ENCODE results near the gene PHC2. TPM values are rescaled to one million over a fixed set of nuclear protein-coding genes. Genes with fewer than 3 reads are reported as not detected.
A peak's percentile ranks its signal among the peaks of the same experiment; 100 is the strongest.

PHC2 gene
- total RNA-seq (2021; ENCODE audit: unreplicated experiment) (176 TPM), Bru-seq, nascent RNA (percentile 96 among the genes with signal in this experiment), BruChase-seq, experiment 1, labeled RNA remaining after a 6-hour chase (percentile 86 among the genes with signal in this experiment), BruChase-seq, experiment 2, labeled RNA remaining after a 2-hour chase (percentile 88 among the genes with signal in this experiment)
- 129 and 157 TPM in 2 replicates for polyA plus RNA-seq (2012)
- long read RNA-seq, transcript PHC2-203 (8 exons, 2,799 nt), result minor isoform, 5 of 259 reads
- long read RNA-seq, transcript PHC2-202 (7 exons, 2,550 nt), result major isoform, 97 of 259 reads
- long read RNA-seq, partial matches to known transcripts, result 38 of 259 reads
- long read RNA-seq, other reads (novel, unspliced or antisense), result 119 of 259 reads

DNA sequence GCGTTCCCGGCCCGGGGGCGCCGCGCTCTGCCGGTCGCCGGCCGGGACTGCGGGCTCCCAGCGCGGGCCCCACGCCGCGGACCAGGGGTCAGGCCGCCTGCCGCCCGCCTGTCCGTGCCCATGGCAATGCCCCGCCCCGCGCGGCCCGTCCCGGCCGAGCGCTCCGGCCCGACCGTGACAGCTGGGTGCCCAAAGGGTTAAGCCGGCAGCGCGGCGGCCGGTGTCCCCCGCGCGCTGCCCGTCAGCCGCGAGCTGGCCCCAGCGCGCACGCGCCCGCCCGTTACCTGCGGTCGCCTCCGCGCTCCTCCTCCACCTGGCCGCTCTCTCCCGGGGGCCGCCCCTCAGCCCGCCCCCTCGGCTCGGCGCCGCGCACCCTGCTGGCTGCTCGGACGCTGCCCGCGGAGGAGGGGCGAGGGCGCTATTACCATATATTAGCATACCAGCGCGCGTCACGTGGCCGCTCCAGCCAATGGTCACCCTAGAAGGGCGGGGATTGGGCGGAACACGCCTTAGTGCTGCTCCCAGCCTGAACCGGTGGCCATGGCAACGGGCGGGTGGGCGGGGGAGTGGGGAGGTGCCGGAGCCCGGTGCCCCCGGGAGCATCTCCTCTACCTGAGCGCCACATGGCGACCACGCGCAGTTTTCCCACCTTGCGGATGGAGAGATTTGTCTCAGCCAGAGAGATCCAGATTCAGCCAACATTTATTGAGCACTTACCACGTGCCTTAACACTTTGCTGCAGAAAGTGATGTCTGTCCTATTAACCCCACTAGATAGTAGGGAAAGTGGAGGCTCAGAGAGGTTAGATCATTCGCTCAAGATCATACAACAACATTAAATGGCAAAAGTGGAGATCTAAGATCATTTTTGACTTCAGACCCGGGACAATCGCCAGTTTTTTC is at the start of gene PHC2:
PHC2 (minus strand) TSS at position 404 of the 902 bp plus-strand sequence. CDS start 55,556 bp downstream, outside the sequence.
- ATAC-seq (peak; percentile 85), DNase-seq (ENCODE audit: low read depth, low spot score) (peak; percentile 95)
- Histone ChIP-seq H3K27me3 (ENCODE audit: insufficient read depth, low read length) (no peaks in the 10 kb centered on the region), H3K79me2 (ENCODE audit: insufficient read depth, low read length) (peaks cover 46% of the 10 kb centered on the region), H3K9ac (ENCODE audit: low read length) (peak within 1 kb of the TSS; percentile 74), H3K9me2 (ENCODE audit: insufficient read depth) (no peaks in the 10 kb centered on the region), H3K9me3 (ENCODE audit: control insufficient read depth in 1 of 2, insufficient read depth in 1 of 2, low read depth in 1 of 2, low read length in 2 of 2) (no peaks in the 10 kb centered on the region), H3K27ac (ENCODE audit: low read depth, low read length) (peak within 1 kb of the TSS; percentile 84), H3K4me1 (ENCODE audit: control insufficient read depth in 1 of 2, insufficient read depth in 2 of 2, low read length in 2 of 2) (peaks cover 68 to 86% of the 10 kb centered on the region in 2 experiments), H3K4me3 (replicated peaks in 1 of 2; ENCODE audit: low read depth in 1 of 2, low read length in 2 of 2) (peak within 1 kb of the TSS; percentile 76 to 92), H4K20me1 (ENCODE audit: insufficient read depth) (no peaks in the 10 kb centered on the region), H3K36me3 (ENCODE audit: control insufficient read depth in 1 of 2, insufficient read depth in 2 of 2, low read length in 2 of 2) (peaks cover 0 to 24% of the 10 kb centered on the region in 2 experiments; a peak in 3 of 4 replicates), H2AFZ (ENCODE audit: low read depth, low read length, poor library complexity, severe bottlenecking) (no peak within 1 kb of the TSS), H3K4me2 (ENCODE audit: low read length) (peak within 1 kb of the TSS; percentile 76)
- intact Hi-C loops (cut with micrococcal nuclease), result no loop called here
- CTCF ChIA-PET, result interaction anchor here (1.0 kb wide), 1 partner anchor 40 kb away, joined by 4 read pairs; no protein-coding TSS in a partner anchor
- POLR2A ChIA-PET, result interaction anchor here (2.8 to 3.0 kb wide), 2 partner anchors 9 kb away, joined by 7 to 10 read pairs; no protein-coding TSS in a partner anchor
- TF ChIP-seq ZFX (IDR thresholded peaks at IDR 0.05) (peak; percentile 74), YY1 (IDR thresholded peaks at IDR 0.05; ENCODE audit: extremely low read depth, insufficient replicate concordance, low read depth, low read length) (peak; percentile 34), SIN3A (IDR thresholded peaks at IDR 0.05; ENCODE audit: low read depth) (no peak), JUND (IDR thresholded peaks at IDR 0.05) (no peak), SP1 (IDR thresholded peaks at IDR 0.05; ENCODE audit: low read depth) (no peak), CBX3 (IDR thresholded peaks at IDR 0.05; ENCODE audit: low read depth) (no peak), POLR2AphosphoS5 (IDR thresholded peaks at IDR 0.05; ENCODE audit: low read depth, low read length) (peak; percentile 84), RAD21 (IDR thresholded peaks at IDR 0.05; ENCODE audit: low read depth) (no peak), TCF7L2 (IDR thresholded peaks at IDR 0.05; ENCODE audit: borderline replicate concordance, extremely low read depth, insufficient read depth, insufficient read length) (no peak)
- TF ChIP-seq, protein P1, sequence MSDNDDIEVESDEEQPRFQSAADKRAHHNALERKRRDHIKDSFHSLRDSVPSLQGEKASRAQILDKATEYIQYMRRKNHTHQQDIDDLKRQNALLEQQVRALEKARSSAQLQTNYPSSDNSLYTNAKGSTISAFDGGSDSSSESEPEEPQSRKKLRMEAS (IDR thresholded peaks at IDR 0.05), result no peak
- TF ChIP-seq, protein P2, sequence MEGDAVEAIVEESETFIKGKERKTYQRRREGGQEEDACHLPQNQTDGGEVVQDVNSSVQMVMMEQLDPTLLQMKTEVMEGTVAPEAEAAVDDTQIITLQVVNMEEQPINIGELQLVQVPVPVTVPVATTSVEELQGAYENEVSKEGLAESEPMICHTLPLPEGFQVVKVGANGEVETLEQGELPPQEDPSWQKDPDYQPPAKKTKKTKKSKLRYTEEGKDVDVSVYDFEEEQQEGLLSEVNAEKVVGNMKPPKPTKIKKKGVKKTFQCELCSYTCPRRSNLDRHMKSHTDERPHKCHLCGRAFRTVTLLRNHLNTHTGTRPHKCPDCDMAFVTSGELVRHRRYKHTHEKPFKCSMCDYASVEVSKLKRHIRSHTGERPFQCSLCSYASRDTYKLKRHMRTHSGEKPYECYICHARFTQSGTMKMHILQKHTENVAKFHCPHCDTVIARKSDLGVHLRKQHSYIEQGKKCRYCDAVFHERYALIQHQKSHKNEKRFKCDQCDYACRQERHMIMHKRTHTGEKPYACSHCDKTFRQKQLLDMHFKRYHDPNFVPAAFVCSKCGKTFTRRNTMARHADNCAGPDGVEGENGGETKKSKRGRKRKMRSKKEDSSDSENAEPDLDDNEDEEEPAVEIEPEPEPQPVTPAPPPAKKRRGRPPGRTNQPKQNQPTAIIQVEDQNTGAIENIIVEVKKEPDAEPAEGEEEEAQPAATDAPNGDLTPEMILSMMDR (IDR thresholded peaks at IDR 0.05 in 2 of 3, conservative IDR thresholded peaks at IDR 0.05 in 1 of 3; ENCODE audit: borderline replicate concordance in 1 of 3, insufficient read depth in 1 of 3, low read depth in 2 of 3, low read length in 2 of 3), result peak in 1 of 3 experiments; percentile 24; a peak in 1 of 6 replicates
- BruUV-seq (replicated peaks), result no TSS peak
- RAD21 ChIA-PET (ENCODE audit: low non-redundant PET in 1 of 2, low total read pairs in 2 of 2, uncharacterized antibody in 2 of 2, unreplicated experiment in 2 of 2), result interaction anchor here in 1 of 2 experiments (0.6 kb wide), 1 partner anchor 24 kb away, joined by 5 read pairs; no protein-coding TSS in a partner anchor

Data from HCT116 (cell line).